GM23248 (cell line): ENCODE data around the gene PLA2R1. TPM values are rescaled to one million over a fixed set of nuclear protein-coding genes. Genes with fewer than 3 reads are reported as not detected.

Source experiments
- DNase-seq: peaks from one replicate; pipeline ENCODE4 v3.0.0-alpha.2; 2015
- H2AFZ ChIP-seq: fragments of 200-600 bp; sonication (generic); 2 replicates; pipeline ENCODE4 v1.6.1; 2016; ENCODE audit warnings: antibody characterized with exemption
- H3F3A ChIP-seq: fragments of 200-600 bp; sonication (generic); 2 replicates; pipeline ENCODE4 v1.6.1; 2016; ENCODE audit warnings: mild to moderate bottlenecking, antibody characterized with exemption, mixed run types; ENCODE audit not compliant: insufficient read depth
- H3K27ac ChIP-seq: fragments of 200-600 bp; sonication (generic); 2 replicates; pipeline ENCODE4 v1.5.1; 2016; ENCODE audit warnings: mild to moderate bottlenecking
- H3K27me3 ChIP-seq: fragments of 200-600 bp; sonication (generic); replicated peaks from 2 replicates; pipeline ENCODE4 v1.6.1; 2016; ENCODE audit warnings: mild to moderate bottlenecking; ENCODE audit not compliant: insufficient read depth
- H3K36me3 ChIP-seq: fragments of 200-600 bp; sonication (generic); 2 replicates; pipeline ENCODE4 v1.6.1; 2016; ENCODE audit warnings: low read depth, mild to moderate bottlenecking
- H3K4me1 ChIP-seq: fragments of 200-600 bp; sonication (generic); 2 replicates; pipeline ENCODE4 v1.6.1; 2016; ENCODE audit warnings: mild to moderate bottlenecking; ENCODE audit not compliant: insufficient read depth
- H3K4me2 ChIP-seq: fragments of 200-600 bp; sonication (generic); one replicate; pipeline ENCODE4 v1.6.1; 2016; ENCODE audit warnings: mild to moderate bottlenecking; ENCODE audit not compliant: unreplicated experiment
- H3K4me3 ChIP-seq: fragments of 200-600 bp; sonication (generic); 2 replicates; pipeline ENCODE4 v1.5.1; 2016; ENCODE audit warnings: mild to moderate bottlenecking
- H3K79me2 ChIP-seq: fragments of 200-600 bp; sonication (generic); 2 replicates; pipeline ENCODE4 v1.6.1; 2016; ENCODE audit warnings: mild to moderate bottlenecking; ENCODE audit not compliant: insufficient read depth
- H3K9ac ChIP-seq: fragments of 200-600 bp; sonication (generic); 2 replicates; pipeline ENCODE4 v1.6.1; 2016; ENCODE audit warnings: mild to moderate bottlenecking
- H3K9me2 ChIP-seq: fragments of 200-600 bp; sonication (generic); 2 replicates; pipeline ENCODE4 v1.6.1; 2016; ENCODE audit warnings: mixed run types, mild to moderate bottlenecking, moderate library complexity; ENCODE audit not compliant: insufficient read depth
- H3K9me3 ChIP-seq: fragments of 200-600 bp; sonication (generic); one replicate; pipeline ENCODE4 v1.6.1; 2017; ENCODE audit warnings: low read depth
- H4K20me1 ChIP-seq: fragments of 200-600 bp; sonication (generic); 2 replicates; pipeline ENCODE4 v1.6.0; 2016; ENCODE audit not compliant: insufficient read depth
- EZH2 ChIP-seq: fragments of 200-600 bp; sonication (generic); IDR thresholded peaks from 2 replicates; pipeline ENCODE4 v1.6.1; 2018; ENCODE audit warnings: antibody characterized with exemption, mild to moderate bottlenecking; ENCODE audit not compliant: insufficient read depth, poor library complexity, severe bottlenecking
- EZH2phosphoT487 ChIP-seq: fragments of 200-600 bp; sonication (generic); IDR thresholded peaks from 2 replicates; pipeline ENCODE4 v1.6.1; 2018; ENCODE audit warnings: antibody characterized with exemption, moderate library complexity, mild to moderate bottlenecking, low read depth; ENCODE audit not compliant: insufficient read depth
- WGBS, 2 experiments: methylation state at CpG; one replicate each; pipeline ENCODE4 v1.1.6; 2015 to 2017; ENCODE audit warnings: low lambda C conversion rate in 2 of 2, low coverage in 1 of 2; ENCODE audit errors: missing lambda C conversion rate in 2 of 2; 5-methylcytosine and 5-hydroxymethylcytosine counted together
- in situ Hi-C: fragments of 300-500 bp; cut with MboI; formaldehyde crosslinking; loops from 2 replicates; pipeline ENCODE4 v1.15.0; 2020
- polyA plus RNA-seq: library from polyadenylated mRNA; unstranded; fragments of >200 nt; fragmentation: Nextera tagmentation; extraction: Ambion mirVana; gene quantifications from 2 replicates; pipeline ENCODE4 v1.2.1, GENCODE V29; 2016
- total RNA-seq: library from RNA; depleted of rRNA; stranded (reverse); fragments of >200 nt; shearing (Covaris generic); gene quantifications from 2 replicates; pipeline ENCODE4 v1.2.3, GENCODE V29; 2014

PLA2R1 gene
- total and polyA plus RNA-seq, 2 experiments from 2014 or later = 8.9 to 16.0 TPM

DNA sequence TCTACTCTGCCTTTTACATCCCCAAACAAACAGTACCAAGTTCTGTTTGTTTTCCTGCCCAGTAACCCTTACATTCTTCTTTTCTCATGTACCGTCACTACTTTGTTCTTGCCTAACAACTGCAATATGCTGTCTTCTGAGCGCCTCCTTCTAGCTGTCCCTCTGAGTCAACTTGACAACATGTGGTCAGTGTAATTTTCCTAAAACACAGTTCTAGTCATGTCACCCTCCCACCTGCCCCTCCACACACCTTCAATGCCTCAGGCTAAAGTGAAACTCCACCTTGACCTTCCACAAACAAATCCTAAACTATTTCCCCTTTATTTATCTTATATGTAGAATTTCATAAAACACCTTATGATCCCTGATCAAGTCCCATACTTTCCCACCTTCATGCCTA is 139.9 kb downstream of the PLA2R1 start:
- DNase-seq = peak; percentile 68
- Histone ChIP-seq H3K27ac (0 out of 2 replicates have a peak overlapping the region, but pooled peaks have one; percentile 12), H3K36me3 (no peaks in the 10 kb centered on the region), H3K4me2 (no peak overlapping the region), H3K4me1 (peaks cover 7% of the 10 kb centered on the region; the same call in 1 of the 2 replicates), H3K27me3 (no peaks in the 10 kb centered on the region), H4K20me1 (no peaks in the 10 kb centered on the region), H3K9ac (0 out of 2 replicates have a peak overlapping the region, but pooled peaks have one; percentile 15), H3K4me3 (no peak overlapping the region), H3K79me2 (no peaks in the 10 kb centered on the region), H3K9me3 (no peaks in the 10 kb centered on the region), H3F3A (peaks cover 8% of the 10 kb centered on the region; the same call in 1 of the 2 replicates), H2AFZ (0 out of 2 replicates have a peak overlapping the region, but pooled peaks have one; percentile 22), H3K9me2 (no peaks in the 10 kb centered on the region)
- in situ Hi-C loops = no loop called here
- no peak for TF ChIP-seq EZH2
- TF ChIP-seq EZH2phosphoT487 = no peak
- 26 to 35% methylated on average over 2 of the region's 2 CpGs for WGBS, 2 experiments

- TF ChIP-seq EZH2phosphoT487 (no peak), EZH2 (no peak)
Measured at GRCh38 chr2:159921752-159922404, 140.5 kb downstream of the PLA2R1 start.

DNA sequence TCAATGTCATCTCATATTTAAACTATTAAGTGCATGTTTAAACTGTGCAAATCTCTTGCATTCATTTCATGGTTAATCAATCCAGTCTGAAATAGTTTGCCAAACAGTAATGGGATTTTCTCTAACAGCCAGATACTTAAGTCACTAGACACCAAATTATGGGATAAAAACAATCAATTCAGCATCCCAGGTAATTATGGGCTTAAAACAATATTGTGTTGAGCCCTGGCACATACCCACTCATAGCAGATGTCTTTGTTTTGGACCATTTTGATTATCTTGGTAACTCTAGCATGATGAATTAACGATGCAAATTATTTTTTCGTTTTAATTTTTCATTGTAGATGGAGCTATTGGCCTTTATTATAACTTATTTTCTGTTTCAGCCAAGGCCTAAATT is 145.9 kb downstream of the PLA2R1 start:
- Histone ChIP-seq H4K20me1 (no peaks in the 10 kb centered on the region), H3K27me3 (no peaks in the 10 kb centered on the region), H3K9ac (no peak overlapping the region), H3F3A (peaks cover 8% of the 10 kb centered on the region; the same call in 1 of the 2 replicates), H3K27ac (no peak overlapping the region), H3K4me2 (no peak overlapping the region), H3K9me3 (no peaks in the 10 kb centered on the region), H3K4me1 (peaks cover 7% of the 10 kb centered on the region; the same call in 1 of the 2 replicates), H3K9me2 (no peaks in the 10 kb centered on the region), H3K36me3 (no peaks in the 10 kb centered on the region), H2AFZ (no peak overlapping the region), H3K79me2 (no peaks in the 10 kb centered on the region), H3K4me3 (no peak overlapping the region)
- TF ChIP-seq EZH2 (no peak), EZH2phosphoT487 (no peak)
- DNase-seq = no peak
- WGBS, 2 experiments = 50 to 52% methylated on average over 2 of the region's 2 CpGs
- in situ Hi-C loops = no loop called here

More at GRCh38 chr2:159921752-159922404, 140.5 kb downstream of the PLA2R1 start:
- Histone ChIP-seq H4K20me1 (no peaks in the 10 kb centered on the region), H3K4me1 (peaks cover 7% of the 10 kb centered on the region; the same call in 1 of the 2 replicates), H2AFZ (0 out of 2 replicates have a peak overlapping the region, but pooled peaks have one; percentile 22), H3K79me2 (no peaks in the 10 kb centered on the region), H3K4me3 (no peak overlapping the region), H3K27ac (0 out of 2 replicates have a peak overlapping the region, but pooled peaks have one; percentile 12), H3K9ac (peak overlapping the region; percentile 15; the same call in 1 of the 2 replicates), H3F3A (peaks cover 8% of the 10 kb centered on the region; the same call in 1 of the 2 replicates), H3K27me3 (no peaks in the 10 kb centered on the region), H3K4me2 (peak overlapping the region; percentile 29), H3K9me3 (no peaks in the 10 kb centered on the region), H3K36me3 (no peaks in the 10 kb centered on the region), H3K9me2 (no peaks in the 10 kb centered on the region)
- DNase-seq = peak; percentile 80
- in situ Hi-C loops = no loop called here
- 21% methylated on average over 16 to 17 of the region's 17 CpGs for WGBS, 2 experiments

DNA sequence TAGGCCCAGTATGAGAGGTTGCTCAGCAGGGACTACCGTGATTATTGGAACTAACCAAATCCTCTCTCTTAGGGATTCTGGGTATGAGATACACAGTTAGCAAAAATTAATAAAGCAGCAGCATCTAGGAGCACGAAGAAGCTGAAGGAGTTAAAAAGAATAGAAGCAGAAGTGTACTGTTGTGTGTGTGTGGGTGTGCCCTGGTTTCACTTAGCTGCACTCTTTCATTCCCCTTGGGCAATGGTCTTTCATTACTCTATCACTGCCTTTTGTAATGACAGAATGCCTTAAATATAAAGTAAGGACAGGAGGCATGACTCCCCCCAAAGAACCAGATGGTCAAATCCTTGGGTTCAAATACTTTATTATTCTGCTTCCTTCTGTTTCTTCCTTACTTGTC is 148.5 kb downstream of the PLA2R1 start:
- Histone ChIP-seq H3K79me2 (no peaks in the 10 kb centered on the region), H3K9me3 (no peaks in the 10 kb centered on the region), H3K27ac (no peak overlapping the region), H3K9ac (no peak overlapping the region), H3K4me2 (no peak overlapping the region), H2AFZ (no peak overlapping the region), H3K36me3 (no peaks in the 10 kb centered on the region), H3K27me3 (no peaks in the 10 kb centered on the region), H3K4me1 (no peaks in the 10 kb centered on the region), H3F3A (no peaks in the 10 kb centered on the region), H3K9me2 (no peaks in the 10 kb centered on the region), H4K20me1 (no peaks in the 10 kb centered on the region), H3K4me3 (no peak overlapping the region)
- in situ Hi-C loops = no loop called here
- no peak for DNase-seq
- WGBS, 2 experiments = 49 to 50% methylated on average over 2 of the region's 2 CpGs
- no peak for TF ChIP-seq EZH2phosphoT487
- no peak for TF ChIP-seq EZH2
